Left lobe of liver (tissue), 2 donors: ENCODE results near the gene C2orf68. TPM values are rescaled to one million over a fixed set of nuclear protein-coding genes. Genes with fewer than 3 reads are reported as not detected.
A peak's percentile ranks its signal among the peaks of the same experiment; 100 is the strongest.
"Not testable (repeated sequence)": the region's sequence is repeated elsewhere in the genome, so short reads cannot be mapped to it uniquely, and the experiment has no call there.

Experiments
- ATAC-seq: fragments of 200-7000 bp; cut with Tn5 transposase; one replicate; pipeline ENCODE4 v1.9.1; 2020; ENCODE audit warnings: mild to moderate bottlenecking, moderate library complexity
- DNase-seq: peaks from one replicate; pipeline ENCODE4 v3.0.0-alpha.2; 2020; ENCODE audit warnings: low spot score
- total RNA-seq: library from RNA; stranded (reverse); gene quantifications from one replicate; pipeline ENCODE4 v1.2.1, GENCODE V29; 2021
- donor health status: DM: no; HTN: no; CAD: no; lungs with moderate emphysema.
- donor health status: DM: no; HTN: yes; CAD: no.

The C2orf68 gene
- total RNA-seq, 1 donor from 2014 or later = 15.9 TPM

DNA sequence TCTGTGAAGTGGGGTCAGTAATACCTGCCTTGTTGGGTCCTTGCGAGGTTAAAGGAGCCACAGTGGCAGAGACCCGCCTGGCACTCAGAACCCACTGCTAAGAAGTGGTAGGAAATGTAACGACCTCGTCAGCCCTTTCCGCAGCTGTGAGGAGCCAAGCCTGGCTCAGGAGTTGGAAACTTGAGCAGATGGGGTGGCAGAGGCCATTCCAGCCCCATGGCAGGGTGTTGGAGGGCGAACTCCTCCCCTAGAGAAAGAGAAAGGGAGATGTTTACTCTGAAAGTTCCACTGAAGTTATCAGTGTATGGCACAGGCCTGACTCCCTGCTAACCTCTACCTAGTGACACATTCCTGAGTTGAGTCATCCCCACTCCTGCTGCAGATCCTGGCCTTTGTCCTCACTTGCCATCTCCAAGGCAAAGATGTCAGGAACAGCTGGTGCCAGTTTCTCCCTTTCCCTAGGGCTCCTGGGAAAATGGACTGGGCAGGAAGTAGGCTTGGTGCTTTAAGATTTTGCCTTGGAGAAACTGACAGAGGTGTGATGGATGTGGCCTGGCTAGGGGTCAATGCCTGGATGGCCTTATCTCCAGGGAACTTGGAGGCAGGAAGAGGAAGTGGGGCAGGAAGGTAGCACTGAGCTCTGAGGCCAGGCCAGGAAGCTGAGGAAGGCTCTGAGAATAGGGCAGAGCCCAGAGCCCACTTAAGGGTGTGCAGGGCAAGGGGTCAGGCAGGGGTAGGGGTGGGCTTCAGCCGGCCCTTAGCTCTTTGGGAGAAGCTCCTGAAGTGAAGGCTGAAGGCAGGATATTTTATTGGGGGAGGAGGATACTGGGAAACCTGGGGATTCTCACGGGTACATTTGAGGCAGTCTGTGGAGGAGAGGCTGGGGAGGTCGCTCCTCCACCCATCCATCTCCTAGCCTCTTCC, 26.7 kb downstream of the C2orf68 start:
- DNase-seq (peak; percentile 63), ATAC-seq (peak; percentile 75)

DNA sequence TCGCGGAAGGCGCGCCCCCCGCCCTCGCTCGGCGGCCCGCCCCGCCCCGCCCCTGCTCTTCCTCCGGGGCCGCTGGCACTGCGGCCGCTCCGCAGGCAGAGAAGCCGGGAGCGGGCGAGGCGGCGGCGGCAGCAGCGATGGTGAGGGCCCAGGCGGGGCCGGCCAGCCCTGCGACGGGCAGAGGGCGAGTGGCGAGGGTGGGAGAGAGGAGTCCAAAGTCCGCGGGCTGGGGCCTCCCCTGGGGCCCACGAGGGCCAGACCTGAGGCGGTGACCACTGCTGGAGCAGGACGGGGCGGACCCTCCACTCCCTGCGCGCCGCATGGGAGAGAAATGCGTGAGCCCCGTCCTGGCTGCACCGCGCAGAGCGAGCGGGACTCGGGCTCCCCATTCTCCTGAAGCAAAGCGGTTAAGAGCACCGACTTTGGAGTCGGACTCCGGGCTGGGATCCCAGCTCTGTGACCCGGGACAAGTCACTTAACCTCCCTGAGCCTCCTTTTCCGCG, 27.5 kb downstream of the C2orf68 start, which contains the start of gene VAMP5:
Gene VAMP5 (plus strand): TSS at position 78 of the 503 bp plus-strand sequence. CDS start 60 bp downstream, at position 138.
- DNase-seq = peak; percentile 69
- peak; percentile 77 for ATAC-seq

- DNase-seq = no peak
- peak; percentile 10 for ATAC-seq
These were observed 28.1 kb downstream of the C2orf68 start for GRCh38 chr2:85583667-85584353.

- ATAC-seq (no peak), DNase-seq (no peak)
These were observed 29.4 kb downstream of the C2orf68 start for GRCh38 chr2:85582492-85582891.

DNA sequence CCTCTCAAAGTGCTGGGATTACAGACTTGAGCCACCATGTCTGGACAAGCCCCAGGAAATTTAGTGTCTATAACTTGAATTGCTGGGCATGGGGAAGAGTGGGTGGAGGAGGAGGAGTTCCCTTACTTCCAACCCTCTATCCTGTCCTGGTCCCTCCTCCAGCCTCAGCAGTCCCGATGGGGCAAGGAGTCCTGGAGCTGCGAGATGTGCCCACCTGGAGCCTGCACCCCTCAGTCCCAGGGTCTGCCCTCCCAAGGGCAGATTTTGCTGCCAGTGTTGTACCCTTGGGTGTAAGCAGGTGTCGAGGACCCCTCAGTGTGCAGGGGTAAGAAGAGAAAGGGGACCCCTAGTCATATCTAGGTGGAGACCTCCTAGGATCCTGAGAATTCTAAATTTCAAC, 31.7 kb downstream of the C2orf68 start:
- no peak for DNase-seq
- ATAC-seq = no peak

GRCh38 chr2:85579266-85579935, 32.5 kb downstream of the C2orf68 start:
- no peak for ATAC-seq
- no peak for DNase-seq

GRCh38 chr2:85578243-85579180, 33.4 kb downstream of the C2orf68 start:
- ATAC-seq (peak; percentile 57), DNase-seq (no peak)

DNA sequence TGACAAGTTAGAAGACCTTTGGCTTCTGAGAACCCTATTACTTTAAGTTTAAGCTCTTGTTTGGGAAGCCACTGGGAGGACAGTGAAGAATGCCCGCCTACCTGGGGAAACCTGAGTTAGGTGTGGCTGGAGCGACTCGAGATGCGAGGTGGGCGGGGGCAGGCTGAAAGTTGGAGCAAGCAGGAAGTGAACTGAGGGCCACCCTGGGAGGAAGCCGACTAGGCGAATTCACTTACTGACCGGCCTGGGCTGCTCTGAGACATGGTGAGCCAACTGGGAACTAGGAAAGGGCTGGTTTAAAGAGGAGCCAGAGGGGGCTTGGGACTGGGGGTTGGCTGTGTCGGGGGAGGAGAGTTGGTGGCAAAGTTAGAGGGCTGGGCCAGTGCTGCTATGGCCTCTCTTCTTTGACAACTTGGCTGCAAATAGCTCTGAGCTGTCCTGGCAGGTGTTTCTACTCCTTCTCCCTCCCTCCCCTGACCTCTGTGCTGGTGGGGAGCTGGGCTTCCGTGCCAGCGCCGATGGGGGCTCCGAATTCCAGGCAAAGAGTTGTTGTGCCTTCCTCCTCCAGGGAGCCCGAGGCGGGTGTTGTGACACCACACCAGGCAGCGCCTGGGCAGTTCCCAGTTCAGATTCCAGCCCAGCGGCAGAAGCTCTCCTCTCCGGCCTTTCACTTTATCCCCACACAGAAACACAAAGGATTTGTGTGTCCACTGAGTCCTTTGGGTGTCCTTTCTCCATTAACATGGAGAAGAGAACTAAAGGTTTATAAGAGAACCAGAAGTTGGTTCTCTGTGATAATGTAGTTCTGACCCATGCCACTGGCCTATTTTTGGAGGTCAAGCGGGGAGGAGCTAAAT, 34.3 kb downstream of the C2orf68 start, which contains the start of gene VAMP8:
Gene VAMP8 (plus strand): TSS at position 201 of the 857 bp plus-strand sequence. CDS start 61 bp downstream, at position 262.
- ATAC-seq = peak; percentile 83
- DNase-seq = peak; percentile 75

DNA sequence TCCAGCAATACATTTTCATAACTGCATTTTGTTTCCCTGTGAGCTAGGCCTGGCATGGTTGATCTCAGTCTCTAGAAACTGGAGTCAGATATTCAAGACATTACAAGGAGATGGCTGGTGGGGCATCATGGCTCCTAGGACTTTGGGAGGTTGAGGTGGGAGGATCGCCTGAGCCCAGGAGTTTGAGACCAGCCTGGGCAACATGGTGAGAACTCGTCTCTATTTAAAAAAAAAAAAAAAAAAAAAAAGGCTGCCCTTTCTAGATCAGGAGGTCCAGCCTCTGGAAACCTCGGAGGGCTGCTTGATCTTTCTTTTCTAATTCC, 34.8 kb downstream of the C2orf68 start:
- DNase-seq (no peak), ATAC-seq (no peak)

- ATAC-seq = no peak
- no peak for DNase-seq
These were observed 36.1 kb downstream of the C2orf68 start for GRCh38 chr2:85575739-85576138.

DNA sequence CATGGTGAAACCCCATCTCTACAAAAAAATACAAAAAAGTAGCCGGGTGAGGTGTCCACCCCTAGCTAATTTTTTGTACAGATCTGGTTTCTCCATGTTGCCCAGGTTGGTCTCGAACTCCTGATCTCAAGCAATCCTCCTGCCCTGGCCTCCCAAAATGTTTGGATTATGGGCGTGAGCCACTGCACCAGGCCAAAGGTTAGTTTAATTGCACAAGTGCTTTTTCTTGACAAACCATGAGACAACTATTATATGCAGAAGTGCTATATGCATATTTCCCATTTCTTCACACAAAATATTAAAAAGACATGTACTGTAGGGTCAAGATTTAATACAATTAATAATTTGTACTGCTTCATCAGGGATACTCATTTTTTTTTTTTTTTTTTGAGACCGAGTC, 45.6 kb downstream of the C2orf68 start:
- ATAC-seq (no peak), DNase-seq (no peak)

GRCh38 chr2:85564144-85564563, 47.7 kb downstream of the C2orf68 start:
- ATAC-seq (no peak), DNase-seq (no peak)

- peak; percentile 86 for ATAC-seq
- DNase-seq = peak; percentile 98
These were observed 50.3 kb downstream of the C2orf68 start, which contains the start of gene GGCX for GRCh38 chr2:85561280-85562212. GGCX (minus strand) TSS chr2:85561493; CDS start chr2:85561428, 65 bp downstream.

- peak; percentile 1 for ATAC-seq
These were observed 51.0 kb downstream of the C2orf68 start for GRCh38 chr2:85560812-85561279.

GRCh38 chr2:85560403-85560726, 51.5 kb downstream of the C2orf68 start:
- ATAC-seq = not testable (repeated sequence)

More at GRCh38 chr2:85560812-85561279, 51.0 kb downstream of the C2orf68 start:
- DNase-seq = no peak

GRCh38 chr2:85558160-85558559, 53.7 kb downstream of the C2orf68 start:
- DNase-seq (no peak), ATAC-seq (no peak)

More at GRCh38 chr2:85560403-85560726, 51.5 kb downstream of the C2orf68 start:
- not testable (repeated sequence) for DNase-seq

GRCh38 chr2:85557130-85557529, 54.7 kb downstream of the C2orf68 start:
- no peak for ATAC-seq
- no peak for DNase-seq
